Coronary artery (tissue), 2 donors: ENCODE data around the gene CCDC7.
"Not testable (repeated sequence)": the region's sequence is repeated elsewhere in the genome, so short reads cannot be mapped to it uniquely, and the experiment has no call there.

Source experiments
- DNase-seq: peaks from one replicate; pipeline ENCODE4 v3.0.0-alpha.2; 2017; ENCODE audit warnings: low spot score
- H3K27ac ChIP-seq, 2 donors: fragments of 200-600 bp; sonication (generic); one replicate each; pipeline ENCODE4 v1.5.1; 2016 to 2019
- H3K4me3 ChIP-seq: fragments of 200-600 bp; sonication (generic); 2 replicates; pipeline ENCODE4 v1.5.1; 2016; ENCODE audit warnings: mild to moderate bottlenecking, moderate library complexity
- CTCF ChIP-seq: fragments of 200-600 bp; sonication (generic); IDR thresholded peaks from one replicate; pipeline ENCODE4 v1.5.1; 2019; ENCODE audit warnings: antibody characterized with exemption

The CCDC7 gene

DNA sequence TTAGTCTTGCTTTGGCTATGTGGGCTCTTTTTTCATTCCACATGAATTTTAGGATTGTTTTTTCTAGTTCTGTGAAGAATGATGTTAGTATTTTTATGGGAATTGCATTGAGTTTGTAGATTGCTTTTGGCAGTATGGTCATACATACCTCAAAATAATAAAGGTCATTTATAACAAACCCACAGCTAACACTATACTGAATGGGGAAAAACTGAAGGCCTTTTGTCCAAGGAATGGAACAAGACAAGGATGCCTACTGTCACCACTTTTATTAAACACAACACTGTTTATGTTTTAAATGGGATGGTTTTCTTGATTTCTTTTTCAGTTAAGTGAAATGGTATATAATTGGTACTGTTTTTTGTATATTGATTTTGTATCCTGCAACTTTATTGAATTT is 84.3 kb downstream of the CCDC7 start:
- no peak for TF ChIP-seq CTCF
- no peak for DNase-seq
- H3K27ac ChIP-seq, result no peak overlapping the region
- H3K4me3 ChIP-seq, result no peak overlapping the region

GRCh38 chr10:32538256-32538655 is 92.3 kb downstream of the CCDC7 start:
- H3K4me3 ChIP-seq, result no peak overlapping the region

GRCh38 chr10:32540691-32541470 is 94.9 kb downstream of the CCDC7 start:
- TF ChIP-seq CTCF, result no peak
- no peak overlapping the region for H3K27ac ChIP-seq
- no peak overlapping the region for H3K4me3 ChIP-seq
- DNase-seq, result no peak

More at GRCh38 chr10:32538256-32538655, 92.3 kb downstream of the CCDC7 start:
- H3K27ac ChIP-seq, result no peak overlapping the region
- TF ChIP-seq CTCF, result no peak
- DNase-seq, result no peak

- Histone ChIP-seq H3K27ac (no peak overlapping the region), H3K4me3 (no peak overlapping the region)
- no peak for TF ChIP-seq CTCF
- DNase-seq, result no peak
Observed at GRCh38 chr10:32548208-32548607, 102.3 kb downstream of the CCDC7 start.

DNA sequence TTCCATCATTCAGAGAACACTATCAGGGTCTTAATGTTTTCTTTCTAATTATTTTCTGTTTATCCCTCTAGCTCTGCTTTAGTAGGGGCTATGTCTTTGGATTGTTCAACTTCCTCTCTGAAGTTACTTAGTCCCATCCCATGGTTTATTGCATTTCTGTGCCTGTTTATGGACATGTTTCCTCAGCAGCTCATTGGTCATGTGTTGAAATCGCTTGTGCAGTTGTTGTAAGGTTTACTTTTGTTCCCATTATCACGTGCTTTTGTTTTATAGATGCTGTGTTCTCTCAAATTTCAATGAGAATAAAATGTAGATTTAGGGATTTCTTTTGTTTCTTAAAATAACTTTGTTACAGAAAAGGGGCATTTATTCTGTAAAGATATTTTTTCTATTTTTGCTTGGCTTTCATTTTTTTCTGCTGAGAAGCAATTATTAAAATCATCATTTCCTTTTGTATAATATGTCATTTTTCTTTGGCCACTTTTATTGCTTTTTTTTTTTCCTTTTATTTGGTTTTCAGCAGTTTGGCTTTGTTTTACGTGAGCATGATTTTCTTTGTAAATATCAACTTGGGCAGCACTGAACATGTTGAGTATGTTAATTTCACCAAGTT is 110.9 kb downstream of the CCDC7 start:
- no peak for DNase-seq
- Histone ChIP-seq H3K27ac (no peak overlapping the region), H3K4me3 (no peak overlapping the region)
- no peak for TF ChIP-seq CTCF

DNA sequence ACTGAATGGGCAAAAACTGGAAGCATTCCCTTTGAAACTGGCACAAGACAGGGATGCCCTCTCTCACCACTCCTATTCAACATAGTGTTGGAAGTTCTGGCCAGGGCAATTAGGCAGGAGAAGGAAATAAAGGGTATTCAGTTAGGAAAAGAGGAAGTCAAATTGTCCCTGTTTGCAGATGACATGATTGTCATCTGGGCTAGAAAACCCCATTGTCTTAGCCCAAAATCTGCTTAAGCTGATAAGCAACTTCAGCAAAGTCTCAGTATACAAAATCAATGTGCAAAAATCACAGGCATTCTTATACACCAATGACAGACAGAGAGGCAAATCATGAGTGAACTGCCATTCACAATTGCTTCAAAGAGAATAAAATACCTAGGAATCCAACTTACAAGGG is 116.8 kb downstream of the CCDC7 start:
- not testable (repeated sequence) for H3K4me3 ChIP-seq, H3K27ac ChIP-seq, DNase-seq

- TF ChIP-seq CTCF, result no peak
- Histone ChIP-seq H3K27ac (no peak overlapping the region), H3K4me3 (no peak overlapping the region)
- DNase-seq, result no peak
Observed at GRCh38 chr10:32577448-32577847, 131.5 kb downstream of the CCDC7 start.
